Kidney (tissue), 14 donors: ENCODE results near the gene APOBEC3C. TPM values are rescaled to one million over a fixed set of nuclear protein-coding genes. Genes with fewer than 3 reads are reported as not detected.
A peak's percentile ranks its signal among the peaks of the same experiment; 100 is the strongest.
"Not testable (repeated sequence)": the region's sequence is repeated elsewhere in the genome, so short reads cannot be mapped to it uniquely, and the experiment has no call there.

Source experiments
- DNase-seq, 5 donors: peaks; one replicate each; pipeline ENCODE4 v3.0.0-alpha.2; 2013 to 2020
- FAIRE-seq: peaks from 2 replicates; lab custom pipeline; 2012; peaks lifted over from hg19 to GRCh38; lab: Jason Lieb, UNC
- H3K27ac ChIP-seq, 2 donors: one replicate each; pipeline ENCODE4 v1.7.0; 2013; ENCODE audit warnings: low read depth in 2 of 2, low read length in 2 of 2, inconsistent platforms in 1 of 2
- H3K27me3 ChIP-seq: one replicate; pipeline ENCODE4 v1.7.1; 2013; ENCODE audit warnings: low read length, inconsistent platforms; ENCODE audit not compliant: control insufficient read depth, insufficient read depth
- H3K36me3 ChIP-seq, 3 donors: one replicate each; pipeline versions ENCODE4 v1.7.0 to v1.7.1; 2013; ENCODE audit warnings: low read length in 3 of 3, control low read depth in 1 of 3, inconsistent platforms in 1 of 3; ENCODE audit not compliant: insufficient read depth in 3 of 3, control insufficient read depth in 2 of 3
- H3K4me1 ChIP-seq, 3 donors: one replicate each; pipeline versions ENCODE4 v1.7.0 to v1.7.1; 2013; ENCODE audit warnings: low read length in 3 of 3, inconsistent platforms in 1 of 3, low read depth in 1 of 3; ENCODE audit not compliant: control insufficient read depth in 2 of 3, insufficient read depth in 2 of 3
- H3K4me3 ChIP-seq, 3 donors: one replicate each; pipeline versions ENCODE4 v1.7.0 to v1.8.1; 2013; ENCODE audit warnings: low read length in 3 of 3, control low read depth in 1 of 3, inconsistent platforms in 1 of 3
- H3K9ac ChIP-seq, 3 donors: one replicate each; pipeline versions ENCODE4 v1.7.0 to v1.7.1; 2013; ENCODE audit warnings: low read length in 3 of 3, control low read depth in 1 of 3, inconsistent platforms in 1 of 3
- H3K9me3 ChIP-seq, 3 donors: one replicate each; pipeline versions ENCODE4 v1.7.0 to v1.7.1; 2013; ENCODE audit warnings: low read length in 3 of 3, control low read depth in 1 of 3, inconsistent platforms in 1 of 3; ENCODE audit not compliant: control insufficient read depth in 2 of 3, insufficient read depth in 1 of 3
- CTCF ChIP-seq: IDR thresholded peaks from 3 replicates; pipeline ENCODE4 v1.5.1; 2012; ENCODE audit warnings: mild to moderate bottlenecking, moderate library complexity, borderline replicate concordance; ENCODE audit not compliant: insufficient read depth; ENCODE audit errors: extremely low read depth
- intact Hi-C: fragments of 100-400 bp; cut with DNase I; formaldehyde crosslinking; loops from one replicate; pipeline ENCODE4 v1.11.1; 2022
- polyA plus RNA-seq: library from polyadenylated mRNA; stranded (reverse); fragments of 350-450 nt; fragmentation: Illumina TruSeq; extraction: RNeasy Lipid Tissue Mini Kit (QIAGEN cat#74804); gene quantifications from one replicate; pipeline ENCODE4 v1.2.3, GENCODE V29; 2014; ENCODE audit warnings: low read depth, low replicate concordance; ENCODE audit not compliant: insufficient read depth
- total RNA-seq: library from RNA; stranded (reverse); fragmentation: NEBNext Ultra II Directional; extraction: Animal tissue kit (Norgen Biotek cat#: 25700); gene quantifications from one replicate; pipeline ENCODE4 v1.2.1, GENCODE V29; 2021
- donor health status: control.
- donor health status: control.
- donor health status: control.
- donor health status: control.
- donor health status: control.
- donor health status: DM: yes; HTN: yes; CAD: no.
- donor health status: Normal renal cell carcinoma (clear cell type).

Gene APOBEC3C
- total and polyA plus RNA-seq, 2 donors from 2014 or later: 9.5 to 19.8 TPM

- Histone ChIP-seq H3K4me1 (no peaks in the 10 kb centered on the region), H3K27me3 (no peaks in the 10 kb centered on the region), H3K27ac (no peak overlapping the region), H3K4me3 (no peak overlapping the region), H3K36me3 (no peaks in the 10 kb centered on the region), H3K9me3 (no peaks in the 10 kb centered on the region), H3K9ac (no peak overlapping the region)
- TF ChIP-seq CTCF: no peak
- no peak for FAIRE-seq
- no peak for DNase-seq
- intact Hi-C loops: no loop called here
These were observed 3.1 kb upstream of the APOBEC3C start for GRCh38 chr22:39010946-39011345.

- no peak for TF ChIP-seq CTCF
- H3K27me3 ChIP-seq: no peaks in the 10 kb centered on the region
- intact Hi-C loops: no loop called here
- no peak overlapping the region for H3K4me3 ChIP-seq
- H3K4me1 ChIP-seq: no peaks in the 10 kb centered on the region
- no peak overlapping the region for H3K27ac ChIP-seq
- FAIRE-seq (no peak), DNase-seq (peak in 4 of 5 donors; percentile 29 to 65 (median 56))
- no peaks in the 10 kb centered on the region for H3K9me3 ChIP-seq
- H3K36me3 ChIP-seq: no peaks in the 10 kb centered on the region
- H3K9ac ChIP-seq: no peak overlapping the region
These were observed 1.2 kb upstream of the APOBEC3C start for GRCh38 chr22:39012533-39013511.

- H3K9ac ChIP-seq, H3K4me1 ChIP-seq: not testable (repeated sequence)
These were observed 506 bp upstream of the APOBEC3C start for GRCh38 chr22:39013561-39013941.

DNA sequence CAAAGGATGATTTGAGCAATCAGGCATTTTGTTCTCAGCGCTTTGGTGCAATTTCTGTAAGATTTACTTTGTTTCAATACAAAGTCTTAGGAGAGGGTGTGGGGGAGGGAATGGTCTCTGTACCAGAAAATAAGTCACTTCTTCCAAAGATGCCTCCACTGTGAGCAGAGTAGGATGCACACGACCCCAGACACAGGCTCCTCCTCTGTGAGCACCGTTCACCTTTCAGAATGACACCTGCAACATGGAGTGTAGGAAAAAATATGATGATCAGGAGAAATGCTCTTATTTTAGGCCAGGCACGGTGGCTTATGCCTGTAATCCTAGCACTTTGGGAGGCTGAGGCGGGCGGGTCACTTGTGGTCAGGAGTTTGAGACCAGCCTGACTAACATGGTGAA is 665 bp downstream of the APOBEC3C start:
- H3K27me3 ChIP-seq, H3K4me1 ChIP-seq, H3K36me3 ChIP-seq, DNase-seq, FAIRE-seq, H3K9me3 ChIP-seq, intact Hi-C loops, H3K9ac ChIP-seq: not testable (repeated sequence)
- H3K27ac ChIP-seq: peak overlapping the region in 1 of 2 donors; percentile 47
- H3K4me3 ChIP-seq: peak overlapping the region in 1 of 3 donors; percentile 47

More at GRCh38 chr22:39013561-39013941, 506 bp upstream of the APOBEC3C start:
- H3K9me3 ChIP-seq, H3K27me3 ChIP-seq, DNase-seq, intact Hi-C loops, H3K27ac ChIP-seq, FAIRE-seq, H3K36me3 ChIP-seq: not testable (repeated sequence)
- H3K4me3 ChIP-seq: peak overlapping the region in 1 of 3 donors; percentile 47
